Measurements from ENCODE around the gene TMEM200A.
"Not testable (repeated sequence)": the region's sequence is repeated elsewhere in the genome, so short reads cannot be mapped to it uniquely, and the experiment has no call there.

Gene TMEM200A

DNA sequence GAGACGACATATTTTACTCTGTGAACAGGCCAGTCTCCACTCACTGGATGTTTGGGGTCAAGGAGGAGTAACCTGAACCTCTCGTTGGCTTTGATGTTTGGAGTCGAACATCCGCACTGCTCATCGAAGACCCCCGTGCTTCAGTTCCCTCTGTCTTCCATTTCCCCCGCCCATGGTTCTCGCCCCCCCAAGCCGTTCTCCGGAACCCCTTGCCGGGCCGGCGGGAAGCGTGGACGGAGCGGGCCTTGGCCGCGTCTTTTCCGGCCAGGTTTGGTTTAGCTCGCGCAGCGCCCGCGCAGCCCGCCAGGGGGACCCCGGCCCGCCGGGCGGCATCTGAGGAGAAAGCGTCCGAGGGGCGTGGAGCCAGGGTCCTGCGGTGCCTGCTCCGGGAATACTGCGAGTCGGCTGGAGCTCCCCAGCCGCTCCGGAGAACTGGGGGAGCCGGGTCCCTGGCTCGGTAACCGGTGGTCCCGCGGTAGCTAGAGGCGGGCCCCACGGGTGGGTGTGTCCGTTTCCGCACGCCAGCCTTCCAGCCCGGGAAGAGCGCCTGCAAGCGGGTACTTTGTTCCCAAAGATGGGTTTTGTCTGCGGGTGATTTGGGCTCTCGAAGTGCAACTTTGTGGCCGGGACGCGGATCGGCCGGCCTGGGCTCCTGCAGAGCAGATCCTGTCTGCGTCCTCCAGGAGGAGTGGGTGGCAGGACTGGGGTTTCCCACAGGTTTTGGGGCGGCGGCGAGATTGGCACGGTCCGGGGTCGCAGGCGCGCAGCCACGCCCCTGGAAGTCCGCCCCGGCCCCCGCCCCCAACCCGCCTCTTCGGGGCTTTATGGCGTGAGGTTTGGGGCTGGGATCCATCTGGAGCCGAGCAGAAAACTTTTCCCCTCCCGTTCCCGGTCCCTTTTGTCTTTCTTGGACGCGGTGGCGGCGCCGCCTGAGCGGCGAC, at the start of gene TMEM200A:
Gene TMEM200A (plus strand): TSS at position 852 of the 941 bp plus-strand sequence. CDS start 74,406 bp downstream, outside the sequence.
- peak; percentile 3 for DNase-seq

DNA sequence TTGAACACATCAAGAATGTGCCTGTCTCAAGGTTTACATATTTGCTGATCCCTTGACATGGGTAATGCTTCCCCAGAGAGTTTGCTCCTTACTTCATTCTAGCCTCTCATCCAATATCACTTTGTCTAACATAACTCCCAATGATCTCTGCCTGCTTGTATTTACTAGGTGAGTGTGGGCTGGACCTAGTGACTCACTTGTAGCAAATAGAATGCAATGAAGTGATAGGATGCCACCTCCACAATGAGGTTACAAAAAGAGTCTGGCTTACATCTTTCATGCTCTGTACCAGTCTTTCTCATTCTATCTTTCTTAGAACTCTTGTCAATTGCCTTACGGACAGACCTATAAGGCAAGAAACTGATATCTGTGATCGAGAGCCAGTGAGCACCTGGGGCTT, 44.9 kb upstream of the TMEM200A start:
- no peak for DNase-seq

DNA sequence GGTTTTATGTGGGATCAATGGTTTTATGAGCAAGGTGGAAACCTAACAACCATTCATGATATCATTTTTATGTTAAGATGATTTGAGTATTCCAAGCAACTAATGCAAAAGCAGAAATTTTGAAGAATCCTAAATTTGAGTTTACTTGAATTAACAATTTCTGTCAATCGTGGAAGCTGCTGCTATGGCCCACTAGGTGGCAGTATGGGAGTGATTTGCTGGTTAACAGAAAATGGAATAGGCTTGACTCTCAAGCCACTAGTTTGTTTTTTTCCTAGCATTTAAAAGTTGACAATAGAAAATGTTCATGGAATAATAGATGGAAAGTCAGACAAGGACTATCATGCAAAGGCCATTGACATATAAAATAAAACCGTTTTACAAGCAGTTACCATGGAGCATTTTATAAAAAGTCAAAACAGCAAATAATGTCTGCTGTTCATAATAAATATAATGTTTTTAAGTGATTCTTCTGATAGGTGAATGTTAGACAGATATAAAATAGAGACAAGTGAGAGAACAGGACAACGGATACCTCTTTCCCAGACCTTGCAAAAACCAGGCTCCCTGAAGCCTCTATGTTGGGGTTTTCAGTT, 43.0 kb upstream of the TMEM200A start:
- DNase-seq, result peak; percentile 0

DNA sequence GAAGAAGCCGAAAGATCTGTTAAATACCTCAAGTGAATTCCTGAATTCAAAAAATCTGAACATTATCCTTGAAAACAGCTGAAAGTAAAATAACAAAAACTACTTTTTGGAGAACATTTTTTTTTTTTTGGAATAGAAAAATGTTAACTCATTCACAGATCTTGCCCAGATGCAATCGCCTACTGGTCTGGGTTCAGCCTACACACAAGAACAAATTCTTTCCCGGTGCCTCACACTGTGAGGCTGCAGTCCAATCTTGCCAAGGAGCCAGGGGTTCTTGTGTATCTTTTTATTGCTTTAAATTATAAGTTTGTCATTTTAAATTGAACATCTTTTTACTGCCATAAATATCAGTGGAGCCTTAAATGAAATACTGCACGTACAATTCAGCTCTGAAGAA, 41.2 kb upstream of the TMEM200A start:
- DNase-seq, result no peak

DNA sequence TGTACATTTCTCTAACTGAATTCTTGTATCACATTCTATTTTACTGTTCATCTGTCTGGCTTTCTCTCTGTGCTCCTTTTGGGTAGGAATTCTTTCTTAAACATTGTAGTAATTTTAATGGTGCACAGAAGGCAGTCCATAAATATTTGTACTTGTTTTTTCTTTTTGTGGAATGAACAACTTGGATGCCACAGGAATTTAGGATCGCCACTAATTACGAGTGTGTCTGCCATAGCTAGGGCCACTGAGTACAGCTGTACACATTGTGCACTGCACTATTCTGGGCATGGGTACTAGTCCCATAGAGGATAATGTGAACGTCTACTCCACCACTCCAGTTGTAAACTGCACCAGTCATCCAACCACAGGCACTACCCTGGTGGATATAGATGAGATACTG, 39.3 kb upstream of the TMEM200A start:
- no peak for DNase-seq

DNA sequence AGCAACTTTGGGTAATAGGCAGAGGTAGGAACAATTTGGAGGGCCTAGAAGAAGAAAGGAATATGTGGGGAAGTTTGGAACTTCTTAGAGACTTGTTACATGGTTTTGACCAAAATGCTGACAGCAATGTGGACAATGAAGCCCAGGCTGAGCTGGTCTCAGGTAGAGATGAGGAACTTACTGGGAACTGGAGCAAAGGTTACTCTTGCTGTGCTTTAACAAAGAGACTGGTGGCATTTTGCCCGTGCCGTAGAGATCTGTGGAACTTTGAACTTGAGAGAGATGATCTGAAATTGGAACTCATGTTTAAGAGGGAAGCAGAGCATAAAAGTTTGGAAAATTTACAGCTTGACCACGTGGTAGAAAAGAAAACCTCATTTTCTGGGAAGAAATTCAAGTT, 28.3 kb upstream of the TMEM200A start:
- DNase-seq, result no peak

DNA sequence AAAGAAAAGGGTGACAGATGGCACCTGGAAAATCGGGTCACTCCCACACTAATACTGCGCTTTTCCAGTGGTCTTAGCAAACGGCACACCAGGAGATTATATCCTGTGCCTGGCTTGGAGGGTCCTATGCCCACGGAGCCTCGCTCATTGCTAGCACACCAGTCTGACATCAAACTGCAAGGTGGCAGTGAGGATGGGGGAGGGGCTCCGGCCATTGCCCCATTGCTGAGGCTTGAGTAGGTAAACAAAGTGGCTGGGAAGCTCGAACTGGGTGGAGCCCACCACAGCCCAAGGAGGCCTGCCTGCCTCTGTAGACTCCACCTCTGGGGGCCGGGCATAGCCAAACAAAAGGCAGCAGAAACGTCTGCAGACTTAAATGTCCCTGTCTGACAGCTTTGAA, 19.5 kb upstream of the TMEM200A start:
- not testable (repeated sequence) for DNase-seq

DNA sequence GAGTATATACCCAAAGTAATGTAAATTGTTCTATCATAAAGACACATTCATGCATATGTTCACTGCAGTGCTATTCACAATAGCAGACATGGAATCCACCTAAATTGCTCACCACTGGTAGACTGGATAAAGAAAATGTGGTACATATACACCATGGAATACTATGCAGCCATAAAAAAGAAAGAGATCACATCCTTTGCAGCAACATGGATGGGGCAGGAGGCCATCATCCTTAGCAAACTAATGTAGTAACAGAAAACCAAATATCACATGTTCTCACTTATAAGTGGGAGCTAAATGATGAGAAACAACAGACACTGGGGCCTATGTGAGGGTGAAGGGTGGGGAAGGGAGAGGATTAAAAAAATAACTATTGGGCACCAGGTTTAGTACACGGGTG, 11.5 kb upstream of the TMEM200A start:
- no peak for DNase-seq

DNA sequence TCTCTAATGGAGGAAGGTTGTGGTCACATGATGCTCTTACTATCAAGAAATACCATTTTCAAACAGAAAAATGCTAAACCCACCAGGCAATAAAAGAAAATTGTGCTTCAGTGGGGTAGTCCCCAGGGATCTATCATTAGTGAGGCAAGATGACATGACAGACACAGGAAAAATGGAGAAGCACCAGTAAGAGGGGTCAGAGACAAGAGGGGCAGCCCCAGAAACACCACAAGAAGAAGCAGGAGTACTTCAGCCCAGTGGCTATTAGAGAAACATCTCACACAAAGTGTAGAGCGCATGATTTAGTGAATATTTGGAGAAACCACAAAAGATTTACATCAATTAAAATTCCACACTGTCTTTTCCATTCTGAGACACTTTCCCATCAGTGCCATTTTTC, 10.2 kb upstream of the TMEM200A start:
- DNase-seq, result no peak

DNA sequence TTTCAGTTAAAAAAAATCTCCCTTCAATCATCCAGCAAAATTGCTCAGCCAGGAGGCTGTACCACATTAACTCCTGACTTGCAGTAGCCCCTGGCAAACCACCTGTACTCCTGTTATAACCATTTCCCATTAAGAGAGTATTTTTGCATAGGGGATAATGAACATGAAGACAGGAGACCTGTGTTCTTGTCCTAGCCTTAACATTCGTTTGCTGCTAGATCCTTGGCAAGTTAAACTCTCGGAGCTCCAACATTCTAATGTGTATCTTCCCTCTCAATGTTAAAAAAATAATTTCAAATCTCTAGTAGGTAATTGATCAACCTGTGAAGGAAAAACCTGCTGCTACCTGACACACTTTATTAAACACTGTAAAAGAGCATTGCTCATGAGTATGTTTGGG, 8.4 kb upstream of the TMEM200A start:
- DNase-seq, result no peak

DNA sequence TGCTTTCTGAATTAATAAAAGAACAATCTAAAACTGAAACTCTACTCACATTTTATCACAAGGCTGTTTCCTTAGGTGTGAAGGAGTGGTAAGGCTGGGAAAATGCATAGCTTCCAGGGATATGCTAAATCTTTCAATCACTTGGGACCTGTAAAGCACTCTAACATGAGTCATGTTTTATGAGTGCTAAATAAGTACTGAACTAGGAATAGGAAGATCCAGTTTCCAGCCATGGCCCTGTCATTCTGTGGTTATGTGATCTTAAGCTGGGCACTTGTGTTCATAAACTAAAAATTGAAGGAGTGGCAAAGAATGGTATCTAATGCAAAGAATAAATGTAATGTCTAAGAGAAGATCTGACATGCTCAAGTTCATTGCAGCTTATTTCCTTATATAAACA, 6.1 kb upstream of the TMEM200A start:
- no peak for DNase-seq

DNA sequence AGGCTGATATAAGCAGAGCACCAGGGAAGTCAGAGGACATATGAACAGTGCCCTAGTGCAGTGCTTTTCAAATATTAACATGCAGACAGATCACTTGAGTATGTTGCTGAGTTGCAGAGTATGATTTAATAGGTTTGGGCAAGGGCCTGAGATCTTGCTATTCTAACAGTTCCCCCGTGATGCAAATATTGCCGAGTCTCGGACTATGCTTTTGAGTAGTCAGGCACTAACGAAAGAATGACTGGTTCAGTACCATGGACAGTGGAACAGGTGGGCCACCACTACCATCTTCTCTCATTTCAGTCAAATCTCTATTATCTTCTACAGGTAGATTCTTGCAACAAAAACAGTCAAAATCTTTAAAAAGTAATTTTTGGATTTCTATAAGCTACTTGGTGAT, 3.7 kb upstream of the TMEM200A start:
- DNase-seq, result no peak

DNA sequence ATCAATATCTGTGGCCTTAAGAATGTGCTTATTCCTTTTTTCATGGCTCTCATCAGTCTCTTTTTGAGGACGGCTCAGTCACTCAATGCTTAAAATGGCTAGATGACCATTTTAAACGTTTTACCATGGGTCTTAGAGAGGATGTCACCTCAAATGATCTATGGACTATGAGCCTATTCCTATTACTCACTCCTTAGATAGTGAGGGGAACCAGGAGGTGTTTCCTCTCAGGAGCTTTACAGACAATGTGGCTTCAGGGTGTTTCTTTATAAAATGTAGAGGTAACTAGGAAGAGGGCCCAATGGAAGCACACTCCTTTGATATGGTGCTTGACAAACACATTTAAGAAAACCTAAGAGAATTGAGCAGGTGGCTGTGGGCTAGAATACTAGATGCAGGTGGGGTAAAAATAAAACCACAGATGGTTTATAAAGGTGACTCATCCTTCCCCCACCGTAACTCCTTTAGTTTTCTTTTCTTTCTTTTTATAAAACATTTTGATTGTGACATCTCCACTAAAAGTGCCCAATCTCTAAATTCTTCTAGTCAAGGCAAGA, 1.5 kb upstream of the TMEM200A start:
- no peak for DNase-seq

DNA sequence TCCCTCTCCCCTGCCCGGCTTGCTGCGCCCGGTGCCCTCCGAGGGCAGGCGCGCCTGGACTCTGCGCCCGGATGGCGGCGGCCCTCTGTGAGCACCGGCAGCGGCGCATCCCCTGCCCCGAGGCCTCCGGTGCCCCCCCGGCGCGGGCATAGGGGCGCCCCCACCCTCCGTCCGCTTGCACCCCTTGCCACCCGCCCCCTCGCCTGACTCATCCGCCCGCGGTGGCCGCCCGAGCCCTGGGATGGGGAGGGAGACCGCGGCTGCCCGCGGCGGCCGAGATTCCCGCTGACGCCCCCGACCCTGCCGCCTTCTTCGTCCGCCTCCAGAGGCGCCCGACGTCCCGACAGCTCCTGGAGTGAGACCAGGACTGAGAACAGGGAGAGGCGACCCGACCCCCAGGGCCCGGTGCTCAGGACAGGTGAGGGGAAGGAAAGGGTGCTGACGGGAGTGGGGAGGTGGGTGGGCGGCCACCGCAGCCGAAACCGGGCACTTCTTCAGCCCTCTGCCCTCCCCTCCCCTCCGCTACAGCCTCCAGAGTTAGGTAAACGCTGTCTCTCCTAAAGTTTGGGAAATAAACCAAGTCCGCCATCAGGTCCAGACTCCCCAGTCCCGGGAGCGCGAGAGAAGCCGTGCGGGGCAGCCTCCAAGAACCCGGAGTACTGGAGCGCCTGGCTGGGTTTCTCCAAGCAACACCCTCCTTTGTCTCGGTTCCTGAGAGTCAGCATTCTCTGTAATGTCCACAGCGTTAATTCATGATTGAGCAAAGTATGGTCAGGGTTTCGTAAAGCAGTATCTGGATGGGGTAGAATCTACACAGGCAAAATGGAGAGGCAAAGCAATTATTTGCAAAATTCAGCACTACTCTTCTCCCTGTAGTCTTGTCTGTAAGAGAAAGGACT, 539 bp downstream of the TMEM200A start:
- no peak for DNase-seq

DNA sequence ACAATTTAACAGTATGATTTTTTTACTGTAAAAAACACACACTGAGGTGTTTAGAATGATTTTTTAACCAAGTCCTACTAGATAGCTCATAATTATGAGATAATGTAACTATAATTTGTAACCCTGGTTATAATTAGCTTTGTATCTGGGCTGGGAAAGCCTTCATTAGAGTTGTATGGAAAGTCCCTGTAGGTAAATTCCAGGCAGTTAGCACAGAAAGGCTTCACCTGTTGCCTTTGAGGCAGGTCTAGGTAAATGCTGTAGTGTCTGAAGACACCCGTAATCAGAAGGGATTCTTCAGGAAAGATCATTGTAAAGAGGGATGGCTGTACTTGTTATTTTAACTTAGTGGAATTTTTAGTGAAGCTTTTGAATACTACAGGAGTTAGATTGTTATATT, 1.9 kb downstream of the TMEM200A start:
- no peak for DNase-seq

DNA sequence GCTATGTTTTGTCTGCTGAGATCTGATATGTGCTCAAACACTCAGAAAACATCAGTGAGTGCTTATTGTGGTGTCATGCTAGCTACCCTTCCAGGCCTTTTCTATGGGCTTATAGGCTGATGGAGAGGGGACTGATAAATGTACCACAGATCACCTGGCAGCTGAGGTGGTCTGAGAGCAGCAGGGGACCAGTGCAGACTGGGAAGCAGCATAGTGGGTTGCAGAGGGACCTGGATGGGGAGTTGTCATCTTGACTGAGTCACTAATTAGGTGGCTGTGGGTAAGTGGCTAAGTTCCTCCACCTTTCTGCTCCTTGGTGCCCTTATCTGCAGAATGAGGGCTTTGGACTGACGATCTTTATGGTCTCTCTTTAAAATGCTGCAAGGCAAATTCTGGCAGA, 2.8 kb downstream of the TMEM200A start:
- no peak for DNase-seq

DNA sequence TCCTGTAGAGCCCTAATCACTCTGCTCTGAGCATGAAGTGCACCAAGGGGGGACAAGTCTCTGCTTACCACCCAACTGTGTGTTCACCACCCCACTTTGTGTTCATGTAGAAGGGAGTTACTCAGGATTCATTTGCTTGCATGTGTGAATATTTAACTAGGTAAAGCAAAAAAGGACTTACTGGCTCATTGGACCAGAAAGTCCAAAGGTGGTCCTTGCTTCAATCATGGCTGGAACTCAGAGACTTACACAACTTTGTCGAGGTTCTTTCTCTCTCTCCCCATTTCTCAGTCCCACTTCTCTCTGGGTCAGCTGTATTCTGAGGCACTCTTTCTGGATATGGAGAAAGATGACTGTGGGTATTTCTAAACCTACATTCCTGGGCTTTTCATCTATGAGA, 4.0 kb downstream of the TMEM200A start:
- no peak for DNase-seq

DNA sequence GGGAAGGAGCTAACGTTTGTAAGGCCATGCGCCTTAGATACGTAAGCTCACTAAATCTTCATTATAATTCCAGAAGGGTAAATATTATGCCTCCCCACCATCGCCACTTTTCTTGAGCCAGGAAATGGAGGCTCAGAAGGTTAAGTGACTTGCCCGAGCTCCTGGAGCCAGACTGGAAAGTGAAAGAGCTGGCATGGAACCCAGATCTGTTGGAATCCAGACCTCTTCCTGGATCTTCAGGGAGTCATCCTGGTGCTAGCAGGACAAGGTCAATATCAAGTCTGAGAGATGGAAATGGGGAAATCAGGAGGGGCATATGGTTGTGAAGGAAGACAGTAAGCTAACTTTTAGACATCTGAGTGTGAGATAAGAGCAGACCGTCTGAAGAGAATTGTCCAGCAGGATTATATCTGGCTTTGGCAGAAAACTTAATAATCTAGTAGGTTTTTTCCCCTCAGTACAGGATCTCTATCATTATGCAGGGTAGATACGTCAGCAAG, 6.2 kb downstream of the TMEM200A start:
- DNase-seq, result no peak

DNA sequence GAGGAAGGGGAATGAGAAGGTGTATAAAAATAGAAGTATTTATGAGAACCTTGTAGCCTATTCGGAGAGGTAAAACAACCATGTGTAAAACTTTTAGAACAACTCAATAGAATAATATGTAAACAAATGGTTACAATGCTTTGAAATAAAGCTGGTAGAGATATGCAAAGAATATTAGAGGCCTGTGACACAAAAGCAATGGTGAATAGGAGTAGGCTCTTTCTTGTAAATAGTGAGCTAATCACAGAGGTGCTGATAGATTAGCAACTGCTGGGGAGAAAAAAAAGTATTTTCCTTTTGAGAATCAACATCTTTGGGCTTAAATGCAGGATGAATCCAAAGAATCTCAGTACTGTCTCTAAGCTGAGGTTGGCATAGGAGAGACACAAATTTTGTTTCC, 7.0 kb downstream of the TMEM200A start:
- DNase-seq, result no peak

DNA sequence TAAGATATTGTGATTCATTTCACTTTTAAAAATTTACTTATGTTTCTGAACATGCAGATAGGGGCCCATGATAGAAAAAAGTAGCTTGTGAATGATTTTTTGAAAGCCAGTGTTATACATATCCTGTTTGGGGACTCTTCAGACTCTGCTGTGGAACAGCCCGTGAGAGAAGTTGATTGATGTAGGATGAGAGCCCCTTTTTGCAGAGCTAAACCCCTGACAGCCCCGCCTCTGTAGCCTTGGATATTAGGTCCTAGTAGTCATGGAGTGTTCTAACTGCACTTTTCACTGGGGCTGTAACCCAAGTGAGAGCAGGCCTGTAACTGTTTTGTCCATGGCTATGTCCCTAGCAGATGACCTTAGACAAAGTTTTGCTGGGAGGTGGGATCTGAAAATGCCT, 8.2 kb downstream of the TMEM200A start:
- DNase-seq, result no peak

DNA sequence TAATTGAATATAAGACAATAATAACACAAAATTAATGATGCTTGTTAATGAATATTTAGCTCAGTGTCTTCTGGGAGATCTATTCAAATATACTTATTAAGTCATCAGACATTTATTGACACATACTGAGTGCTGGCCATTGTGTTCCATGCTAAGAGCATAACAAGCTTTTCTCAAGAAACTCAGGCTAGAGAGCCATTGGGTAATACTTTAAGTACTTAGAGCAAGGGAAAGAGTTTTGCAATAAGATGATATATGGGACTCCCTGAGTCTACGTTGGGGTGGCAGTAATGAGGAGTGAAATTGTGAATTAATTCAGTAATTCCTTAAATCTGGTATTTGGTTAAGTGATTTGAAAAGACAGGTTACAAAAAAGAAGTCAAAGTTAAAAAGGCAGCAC, 11.1 kb downstream of the TMEM200A start:
- no peak for DNase-seq

DNA sequence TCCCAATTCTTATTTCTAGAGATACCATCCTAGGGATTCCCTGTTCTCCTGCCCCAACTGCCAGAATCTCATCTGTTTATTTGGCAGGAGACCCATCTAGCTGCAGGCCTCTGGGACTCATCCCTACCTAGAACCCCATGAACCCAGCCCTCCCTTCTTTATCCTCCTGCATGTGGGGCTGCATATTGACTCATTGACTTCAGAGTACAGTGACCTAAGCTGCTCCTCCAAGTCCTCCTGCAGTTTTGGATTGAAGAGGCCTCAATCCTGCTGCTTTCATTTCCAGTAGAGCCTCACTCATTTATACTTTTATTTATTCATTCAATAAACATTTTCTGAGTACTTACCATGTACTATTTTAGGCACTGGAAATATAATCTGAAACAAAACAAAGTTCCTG, 11.6 kb downstream of the TMEM200A start:
- DNase-seq, result no peak

DNA sequence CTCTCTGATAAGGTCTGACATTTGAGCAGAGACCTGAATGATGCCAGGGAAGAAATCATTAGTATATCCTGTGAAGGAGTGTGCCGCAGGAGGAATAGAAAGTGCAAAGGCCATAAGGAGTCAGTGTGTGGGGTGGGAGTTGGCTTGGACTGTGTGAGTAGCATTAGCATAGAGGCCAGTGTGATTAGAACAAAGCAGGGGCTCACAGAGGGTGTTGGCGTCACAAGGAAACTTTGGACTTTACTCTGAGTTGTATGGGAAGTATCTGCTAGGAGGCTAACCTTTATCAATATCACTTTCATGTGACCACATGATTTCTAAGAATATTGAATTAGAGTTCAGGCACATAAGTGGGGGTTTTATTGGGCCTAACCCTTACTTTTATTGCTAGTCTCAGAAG, 12.1 kb downstream of the TMEM200A start:
- no peak for DNase-seq
